ENCODE results near the gene PLA2G10. TPM values are rescaled to one million over a fixed set of nuclear protein-coding genes. Genes with fewer than 3 reads are reported as not detected.

Gene PLA2G10
- total and polyA plus RNA-seq, 2 donors from 2014 or later: not detected

- DNase-seq: no peak
- no peak overlapping the region for H3K4me3 ChIP-seq (ENCODE audit: low read length in 3 of 3)
Measured at GRCh38 chr16:14667347-14668266, 26.5 kb downstream of the PLA2G10 start.

GRCh38 chr16:14658063-14658462, 36.0 kb downstream of the PLA2G10 start:
- Histone ChIP-seq H3K27me3 (ENCODE audit: control insufficient read depth, insufficient read depth, low read length) (no peaks in the 10 kb centered on the region), H3K36me3 (ENCODE audit: control insufficient read depth in 2 of 3, insufficient read depth in 3 of 3, low read length in 3 of 3) (peaks cover 4 to 22% (median 19%) of the 10 kb centered on the region in 3 donors), H3K9me3 (ENCODE audit: control insufficient read depth in 2 of 3, insufficient read depth in 1 of 3, low read length in 3 of 3) (no peaks in the 10 kb centered on the region), H3K27ac (ENCODE audit: low read depth in 2 of 2, low read length in 2 of 2) (no peak overlapping the region), H3K4me3 (ENCODE audit: low read length in 3 of 3) (no peak overlapping the region), H3K4me1 (ENCODE audit: control insufficient read depth in 2 of 3, insufficient read depth in 2 of 3, low read depth in 1 of 3, low read length in 3 of 3) (no peaks in the 10 kb centered on the region), H3K9ac (ENCODE audit: low read length in 3 of 3) (no peak overlapping the region)
- DNase-seq (no peak), FAIRE-seq (no peak)
- intact Hi-C loops (cut with DNase I): no loop called here
- no peak for TF ChIP-seq CTCF (IDR thresholded peaks at IDR 0.05; ENCODE audit: borderline replicate concordance, extremely low read depth, insufficient read depth)

More at GRCh38 chr16:14667347-14668266, 26.5 kb downstream of the PLA2G10 start:
- Histone ChIP-seq H3K27me3 (ENCODE audit: control insufficient read depth, insufficient read depth, low read length) (no peaks in the 10 kb centered on the region), H3K4me1 (ENCODE audit: control insufficient read depth in 2 of 3, insufficient read depth in 2 of 3, low read depth in 1 of 3, low read length in 3 of 3) (no peaks in the 10 kb centered on the region), H3K9ac (ENCODE audit: low read length in 3 of 3) (no peak overlapping the region), H3K27ac (ENCODE audit: low read depth in 2 of 2, low read length in 2 of 2) (no peak overlapping the region), H3K9me3 (ENCODE audit: control insufficient read depth in 2 of 3, insufficient read depth in 1 of 3, low read length in 3 of 3) (no peaks in the 10 kb centered on the region), H3K36me3 (ENCODE audit: control insufficient read depth in 2 of 3, insufficient read depth in 3 of 3, low read length in 3 of 3) (peaks cover 2 to 40% (median 21%) of the 10 kb centered on the region in 3 donors)
- FAIRE-seq: no peak
- intact Hi-C loops (cut with DNase I): no loop called here
- no peak for TF ChIP-seq CTCF (IDR thresholded peaks at IDR 0.05; ENCODE audit: borderline replicate concordance, extremely low read depth, insufficient read depth)

GRCh38 chr16:14652726-14653125, 41.4 kb downstream of the PLA2G10 start:
- intact Hi-C loops (cut with DNase I): no loop called here
- Histone ChIP-seq H3K4me1 (ENCODE audit: control insufficient read depth in 2 of 3, insufficient read depth in 2 of 3, low read depth in 1 of 3, low read length in 3 of 3) (no peaks in the 10 kb centered on the region), H3K27ac (ENCODE audit: low read depth in 2 of 2, low read length in 2 of 2) (no peak overlapping the region), H3K9me3 (ENCODE audit: control insufficient read depth in 2 of 3, insufficient read depth in 1 of 3, low read length in 3 of 3) (no peaks in the 10 kb centered on the region), H3K9ac (ENCODE audit: low read length in 3 of 3) (no peak overlapping the region), H3K36me3 (ENCODE audit: control insufficient read depth in 2 of 3, insufficient read depth in 3 of 3, low read length in 3 of 3) (peaks cover 0 to 39% (median 10%) of the 10 kb centered on the region in 3 donors), H3K27me3 (ENCODE audit: control insufficient read depth, insufficient read depth, low read length) (no peaks in the 10 kb centered on the region), H3K4me3 (ENCODE audit: low read length in 3 of 3) (no peak overlapping the region)
- DNase-seq (no peak), FAIRE-seq (no peak)
- TF ChIP-seq CTCF (IDR thresholded peaks at IDR 0.05; ENCODE audit: borderline replicate concordance, extremely low read depth, insufficient read depth): no peak

Data from kidney (tissue), 14 donors.